Mucosa of rectum (tissue), 2 donors: ENCODE data around the gene BABAM2.
"Not testable (repeated sequence)": the region's sequence is repeated elsewhere in the genome, so short reads cannot be mapped to it uniquely, and the experiment has no call there.

ENCODE experiments used
- H3K27ac ChIP-seq, 2 donors: one replicate each; pipeline ENCODE4 v1.7.0; 2013; ENCODE audit warnings: inconsistent platforms in 2 of 2, low read depth in 2 of 2, low read length in 2 of 2
- H3K27me3 ChIP-seq, 2 donors: one replicate each; pipeline ENCODE4 v1.7.0; 2013; ENCODE audit warnings: low read length in 2 of 2; ENCODE audit not compliant: control insufficient read depth in 2 of 2, insufficient read depth in 2 of 2
- H3K36me3 ChIP-seq, 2 donors: one replicate each; pipeline ENCODE4 v1.7.0; 2013; ENCODE audit warnings: low read length in 2 of 2; ENCODE audit not compliant: control insufficient read depth in 2 of 2, insufficient read depth in 2 of 2
- H3K4me1 ChIP-seq, 2 donors: one replicate each; pipeline ENCODE4 v1.7.0; 2013; ENCODE audit warnings: low read length in 2 of 2, mild to moderate bottlenecking in 1 of 2; ENCODE audit not compliant: control insufficient read depth in 2 of 2, insufficient read depth in 2 of 2
- H3K4me3 ChIP-seq, 2 donors: one replicate each; pipeline ENCODE4 v1.7.0; 2013; ENCODE audit warnings: low read length in 2 of 2
- H3K9ac ChIP-seq, 2 donors: one replicate each; pipeline ENCODE4 v1.7.0; 2013; ENCODE audit warnings: low read length in 2 of 2, low read depth in 1 of 2, mild to moderate bottlenecking in 1 of 2
- H3K9me3 ChIP-seq, 2 donors: one replicate each; pipeline ENCODE4 v1.7.0; 2013; ENCODE audit warnings: low read length in 2 of 2; ENCODE audit not compliant: control insufficient read depth in 2 of 2
- donor health status: healthy.
- donor health status: Normal muscosa, but diverticular disease.

Gene BABAM2

GRCh38 chr2:27875089-27875881 lies 15.2 kb upstream of the BABAM2 start:
- Histone ChIP-seq H3K27me3 (no peaks in the 10 kb centered on the region), H3K4me3 (no peak overlapping the region), H3K9ac (no peak overlapping the region), H3K36me3 (no peaks in the 10 kb centered on the region), H3K9me3 (peaks cover 0 to 5% of the 10 kb centered on the region in 2 donors), H3K27ac (no peak overlapping the region), H3K4me1 (no peaks in the 10 kb centered on the region)

GRCh38 chr2:27878825-27879224 lies 11.7 kb upstream of the BABAM2 start:
- H3K36me3 ChIP-seq, result no peaks in the 10 kb centered on the region
- H3K27ac ChIP-seq, result no peak overlapping the region
- H3K27me3 ChIP-seq, result no peaks in the 10 kb centered on the region
- H3K9ac ChIP-seq, result no peak overlapping the region
- H3K9me3 ChIP-seq, result peaks cover 0 to 5% of the 10 kb centered on the region in 2 donors
- H3K4me1 ChIP-seq, result no peaks in the 10 kb centered on the region
- no peak overlapping the region for H3K4me3 ChIP-seq

- H3K36me3 ChIP-seq, H3K4me3 ChIP-seq, H3K9ac ChIP-seq, H3K27me3 ChIP-seq, H3K27ac ChIP-seq, H3K9me3 ChIP-seq: not testable (repeated sequence)
- H3K4me1 ChIP-seq, result peaks cover 3 to 10% of the 10 kb centered on the region in 2 donors
Measured at GRCh38 chr2:27881815-27882583, 8.5 kb upstream of the BABAM2 start.

- H3K27me3 ChIP-seq, H3K4me3 ChIP-seq, H3K27ac ChIP-seq, H3K9ac ChIP-seq, H3K36me3 ChIP-seq, H3K9me3 ChIP-seq: not testable (repeated sequence)
- peaks cover 3 to 10% of the 10 kb centered on the region in 2 donors for H3K4me1 ChIP-seq
Measured at GRCh38 chr2:27882584-27882922, 8.0 kb upstream of the BABAM2 start.

GRCh38 chr2:27884601-27885000 lies 5.9 kb upstream of the BABAM2 start:
- no peak overlapping the region for H3K27ac ChIP-seq

GRCh38 chr2:27885234-27885633 lies 5.3 kb upstream of the BABAM2 start:
- peaks cover 6 to 19% of the 10 kb centered on the region in 2 donors for H3K4me1 ChIP-seq
- H3K27ac ChIP-seq, result no peak overlapping the region
- H3K9ac ChIP-seq, result no peak overlapping the region
- no peaks in the 10 kb centered on the region for H3K9me3 ChIP-seq
- H3K27me3 ChIP-seq, result no peaks in the 10 kb centered on the region
- H3K36me3 ChIP-seq, result no peaks in the 10 kb centered on the region
- no peak overlapping the region for H3K4me3 ChIP-seq

More at GRCh38 chr2:27884601-27885000, 5.9 kb upstream of the BABAM2 start:
- Histone ChIP-seq H3K36me3 (no peaks in the 10 kb centered on the region), H3K4me3 (no peak overlapping the region), H3K27me3 (no peaks in the 10 kb centered on the region), H3K9me3 (no peaks in the 10 kb centered on the region), H3K4me1 (peaks cover 3 to 12% of the 10 kb centered on the region in 2 donors), H3K9ac (no peak overlapping the region)

- no peaks in the 10 kb centered on the region for H3K9me3 ChIP-seq
- H3K27ac ChIP-seq, result no peak overlapping the region
- no peaks in the 10 kb centered on the region for H3K36me3 ChIP-seq
- H3K4me1 ChIP-seq, result peaks cover 6 to 19% of the 10 kb centered on the region in 2 donors
- H3K4me3 ChIP-seq, result no peak overlapping the region
- no peaks in the 10 kb centered on the region for H3K27me3 ChIP-seq
- H3K9ac ChIP-seq, result no peak overlapping the region
Measured at GRCh38 chr2:27885661-27886060, 4.9 kb upstream of the BABAM2 start.

GRCh38 chr2:27886322-27886721 lies 4.2 kb upstream of the BABAM2 start:
- Histone ChIP-seq H3K9me3 (no peaks in the 10 kb centered on the region), H3K36me3 (no peaks in the 10 kb centered on the region), H3K4me3 (no peak overlapping the region), H3K27ac (no peak overlapping the region), H3K9ac (no peak overlapping the region), H3K4me1 (peaks cover 6 to 22% of the 10 kb centered on the region in 2 donors), H3K27me3 (no peaks in the 10 kb centered on the region)

- Histone ChIP-seq H3K4me3 (no peak overlapping the region), H3K9ac (no peak overlapping the region), H3K27me3 (no peaks in the 10 kb centered on the region), H3K4me1 (peaks cover 6 to 24% of the 10 kb centered on the region in 2 donors), H3K27ac (no peak overlapping the region), H3K36me3 (no peaks in the 10 kb centered on the region), H3K9me3 (no peaks in the 10 kb centered on the region)
Measured at GRCh38 chr2:27887111-27887510, 3.4 kb upstream of the BABAM2 start.

GRCh38 chr2:27887830-27888229 lies 2.7 kb upstream of the BABAM2 start:
- Histone ChIP-seq H3K9ac (no peak overlapping the region), H3K4me1 (peaks cover 6 to 24% of the 10 kb centered on the region in 2 donors), H3K36me3 (no peaks in the 10 kb centered on the region), H3K27me3 (no peaks in the 10 kb centered on the region), H3K27ac (no peak overlapping the region), H3K4me3 (no peak overlapping the region), H3K9me3 (no peaks in the 10 kb centered on the region)
